DND-41 (cell line): Measurements from ENCODE around the gene DZIP1.
A peak's percentile ranks its signal among the peaks of the same experiment; 100 is the strongest.

Experiments
- ATAC-seq: fragments of 200-7000 bp; cut with Tn5 transposase; 3 replicates; pipeline ENCODE4 v1.9.1; 2021; ENCODE audit warnings: low read depth; ENCODE audit not compliant: insufficient read depth
- DNase-seq: peaks from one replicate; pipeline ENCODE4 v3.0.0-alpha.2; 2020
- H2AFZ ChIP-seq: 2 replicates; pipeline ENCODE4 v1.6.0; 2012; ENCODE audit warnings: low read depth, low read length
- H3K27ac ChIP-seq: 2 replicates; pipeline ENCODE4 v1.5.1; 2012; ENCODE audit warnings: low read length, inconsistent platforms
- H3K27me3 ChIP-seq: fragments of 200-600 bp; sonication (generic); 2 replicates; pipeline ENCODE4 v1.6.0; 2012; ENCODE audit warnings: low read length, mild to moderate bottlenecking, inconsistent platforms; ENCODE audit not compliant: insufficient read depth, poor library complexity
- H3K36me3 ChIP-seq: 2 replicates; pipeline ENCODE4 v1.5.1; 2012; ENCODE audit warnings: low read length, inconsistent platforms; ENCODE audit not compliant: insufficient read depth
- H3K4me1 ChIP-seq: 2 replicates; pipeline ENCODE4 v1.5.1; 2012; ENCODE audit warnings: mild to moderate bottlenecking, low read length; ENCODE audit not compliant: insufficient read depth
- H3K4me2 ChIP-seq: 2 replicates; pipeline ENCODE4 v1.6.0; 2012; ENCODE audit warnings: mild to moderate bottlenecking, moderate library complexity, low read length, inconsistent platforms; ENCODE audit not compliant: insufficient read depth
- H3K4me3 ChIP-seq, 2 experiments: fragments of 200-600 bp in 1 of 2; shearing (Covaris generic) in 1 of 2; 2 replicates each; pipeline ENCODE4 v1.5.1; 2012 to 2016; ENCODE audit warnings: inconsistent platforms in 2 of 2, low read length in 2 of 2, mild to moderate bottlenecking in 2 of 2, low read depth in 1 of 2, moderate library complexity in 1 of 2
- H3K79me2 ChIP-seq: 2 replicates; pipeline ENCODE4 v1.6.0; 2012; ENCODE audit warnings: low read length, inconsistent platforms; ENCODE audit not compliant: insufficient read depth
- H3K9ac ChIP-seq: 2 replicates; pipeline ENCODE4 v1.6.0; 2012; ENCODE audit warnings: low read depth, mild to moderate bottlenecking, inconsistent platforms, low read length, moderate library complexity
- H3K9me3 ChIP-seq: 2 replicates; pipeline ENCODE4 v1.5.1; 2012; ENCODE audit warnings: low read length, moderate library complexity, mild to moderate bottlenecking, inconsistent platforms; ENCODE audit not compliant: insufficient read depth, severe bottlenecking
- H4K20me1 ChIP-seq: 2 replicates; pipeline ENCODE4 v1.6.0; 2012; ENCODE audit warnings: low read length; ENCODE audit not compliant: insufficient read depth
- CTCF ChIP-seq: IDR thresholded peaks from 2 replicates; pipeline ENCODE4 v1.5.1; 2012; ENCODE audit warnings: borderline replicate concordance, low read length, moderate library complexity, mild to moderate bottlenecking; ENCODE audit not compliant: poor library complexity, severe bottlenecking; ENCODE audit errors: extremely low read depth
- EZH2 ChIP-seq: IDR thresholded peaks from 3 replicates; pipeline ENCODE4 v1.6.1; 2012; ENCODE audit warnings: borderline replicate concordance, low read depth, mild to moderate bottlenecking, moderate library complexity, low read length, inconsistent platforms; ENCODE audit not compliant: severe bottlenecking

Gene DZIP1

GRCh38 chr13:95626768-95627167 is 17.7 kb downstream of the DZIP1 start:
- no peaks in the 10 kb centered on the region for H3K27me3 ChIP-seq
- H3K9ac ChIP-seq, result no peak overlapping the region
- H4K20me1 ChIP-seq, result no peaks in the 10 kb centered on the region
- no peak overlapping the region for H2AFZ ChIP-seq
- no peak overlapping the region for H3K27ac ChIP-seq
- no peak overlapping the region for H3K4me2 ChIP-seq
- no peaks in the 10 kb centered on the region for H3K9me3 ChIP-seq
- no peaks in the 10 kb centered on the region for H3K4me1 ChIP-seq
- DNase-seq (no peak), ATAC-seq (no peak)
- H3K79me2 ChIP-seq, result no peaks in the 10 kb centered on the region
- TF ChIP-seq CTCF (no peak), EZH2 (no peak)
- no peak overlapping the region for H3K4me3 ChIP-seq
- no peaks in the 10 kb centered on the region for H3K36me3 ChIP-seq

GRCh38 chr13:95624020-95624419 is 20.5 kb downstream of the DZIP1 start:
- no peaks in the 10 kb centered on the region for H3K36me3 ChIP-seq
- H3K27me3 ChIP-seq, result peaks cover 7% of the 10 kb centered on the region
- no peak overlapping the region for H2AFZ ChIP-seq
- H4K20me1 ChIP-seq, result no peaks in the 10 kb centered on the region
- no peaks in the 10 kb centered on the region for H3K9me3 ChIP-seq
- no peaks in the 10 kb centered on the region for H3K4me1 ChIP-seq
- no peak overlapping the region for H3K27ac ChIP-seq
- H3K9ac ChIP-seq, result no peak overlapping the region
- ATAC-seq, result peak; percentile 64
- H3K4me3 ChIP-seq, result no peak overlapping the region
- peak; percentile 21 for DNase-seq
- no peaks in the 10 kb centered on the region for H3K79me2 ChIP-seq
- TF ChIP-seq CTCF (peak; percentile 67), EZH2 (no peak)
- no peak overlapping the region for H3K4me2 ChIP-seq

GRCh38 chr13:95623141-95623540 is 21.4 kb downstream of the DZIP1 start:
- TF ChIP-seq EZH2, result no peak
- TF ChIP-seq CTCF, result no peak
- Histone ChIP-seq H3K4me3 (no peak overlapping the region), H3K4me2 (no peak overlapping the region), H3K36me3 (no peaks in the 10 kb centered on the region), H3K27me3 (peaks cover 7% of the 10 kb centered on the region), H4K20me1 (no peaks in the 10 kb centered on the region), H2AFZ (no peak overlapping the region), H3K9ac (no peak overlapping the region), H3K79me2 (no peaks in the 10 kb centered on the region), H3K4me1 (no peaks in the 10 kb centered on the region), H3K9me3 (no peaks in the 10 kb centered on the region), H3K27ac (no peak overlapping the region)
- no peak for ATAC-seq
- DNase-seq, result no peak
